Mucosa of rectum (tissue), 2 donors: ENCODE data around the gene TNKS1BP1.
A peak's percentile ranks its signal among the peaks of the same experiment; 100 is the strongest.

ENCODE experiments used
- H3K27ac ChIP-seq, 2 donors: one replicate each; pipeline ENCODE4 v1.7.0; 2013; ENCODE audit warnings: inconsistent platforms in 2 of 2, low read depth in 2 of 2, low read length in 2 of 2
- H3K27me3 ChIP-seq, 2 donors: one replicate each; pipeline ENCODE4 v1.7.0; 2013; ENCODE audit warnings: low read length in 2 of 2; ENCODE audit not compliant: control insufficient read depth in 2 of 2, insufficient read depth in 2 of 2
- H3K36me3 ChIP-seq, 2 donors: one replicate each; pipeline ENCODE4 v1.7.0; 2013; ENCODE audit warnings: low read length in 2 of 2; ENCODE audit not compliant: control insufficient read depth in 2 of 2, insufficient read depth in 2 of 2
- H3K4me1 ChIP-seq, 2 donors: one replicate each; pipeline ENCODE4 v1.7.0; 2013; ENCODE audit warnings: low read length in 2 of 2, mild to moderate bottlenecking in 1 of 2; ENCODE audit not compliant: control insufficient read depth in 2 of 2, insufficient read depth in 2 of 2
- H3K4me3 ChIP-seq, 2 donors: one replicate each; pipeline ENCODE4 v1.7.0; 2013; ENCODE audit warnings: low read length in 2 of 2
- H3K9ac ChIP-seq, 2 donors: one replicate each; pipeline ENCODE4 v1.7.0; 2013; ENCODE audit warnings: low read length in 2 of 2, low read depth in 1 of 2, mild to moderate bottlenecking in 1 of 2
- H3K9me3 ChIP-seq, 2 donors: one replicate each; pipeline ENCODE4 v1.7.0; 2013; ENCODE audit warnings: low read length in 2 of 2; ENCODE audit not compliant: control insufficient read depth in 2 of 2
- donor health status: healthy.
- donor health status: Normal muscosa, but diverticular disease.

The TNKS1BP1 gene

GRCh38 chr11:57324886-57325734 lies at the start of gene TNKS1BP1:
Gene TNKS1BP1, minus strand, starts transcription at chr11:57324952. Its CDS starts 3,067 bp downstream, at chr11:57321885.
- H3K9ac ChIP-seq, result peak within 1 kb of the TSS; percentile 92 to 98
- peak within 1 kb of the TSS; percentile 96 to 97 for H3K27ac ChIP-seq
- no peaks in the 10 kb centered on the region for H3K27me3 ChIP-seq
- no peaks in the 10 kb centered on the region for H3K9me3 ChIP-seq
- peaks cover 36 to 41% of the 10 kb centered on the region in 2 donors for H3K36me3 ChIP-seq
- H3K4me1 ChIP-seq, result peaks cover 51 to 55% of the 10 kb centered on the region in 2 donors
- peak within 1 kb of the TSS; percentile 89 for H3K4me3 ChIP-seq

DNA sequence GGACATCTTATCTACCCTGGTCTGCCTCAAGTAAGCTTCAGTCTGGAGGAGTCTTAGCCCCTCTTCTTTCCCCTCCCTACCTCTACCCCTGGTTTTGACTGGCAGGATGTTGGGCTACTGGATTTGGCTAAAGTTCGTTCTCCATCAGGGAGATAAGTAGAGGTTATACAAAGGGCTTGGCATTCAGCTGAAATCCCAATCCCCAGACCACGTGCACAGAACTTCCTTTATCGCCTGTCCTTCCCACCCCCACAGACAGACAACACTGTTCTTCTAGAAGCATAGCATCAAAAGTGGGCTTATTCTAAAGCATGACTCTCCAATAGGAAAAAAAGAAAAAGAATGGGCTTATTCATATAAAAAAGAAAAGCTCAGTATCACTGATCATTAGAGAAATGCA lies 48.4 kb upstream of the TNKS1BP1 start:
- H3K27me3 ChIP-seq, result no peaks in the 10 kb centered on the region
- H3K4me3 ChIP-seq, result no peak overlapping the region
- no peak overlapping the region for H3K9ac ChIP-seq
- H3K9me3 ChIP-seq, result no peaks in the 10 kb centered on the region
- H3K4me1 ChIP-seq, result no peaks in the 10 kb centered on the region
- H3K36me3 ChIP-seq, result no peaks in the 10 kb centered on the region
- H3K27ac ChIP-seq, result no peak overlapping the region

- Histone ChIP-seq H3K9ac (no peak overlapping the region), H3K4me3 (no peak overlapping the region), H3K9me3 (no peaks in the 10 kb centered on the region), H3K27me3 (no peaks in the 10 kb centered on the region), H3K27ac (no peak overlapping the region), H3K36me3 (no peaks in the 10 kb centered on the region), H3K4me1 (no peaks in the 10 kb centered on the region)
Measured at GRCh38 chr11:57370941-57371340, 46.2 kb upstream of the TNKS1BP1 start.

DNA sequence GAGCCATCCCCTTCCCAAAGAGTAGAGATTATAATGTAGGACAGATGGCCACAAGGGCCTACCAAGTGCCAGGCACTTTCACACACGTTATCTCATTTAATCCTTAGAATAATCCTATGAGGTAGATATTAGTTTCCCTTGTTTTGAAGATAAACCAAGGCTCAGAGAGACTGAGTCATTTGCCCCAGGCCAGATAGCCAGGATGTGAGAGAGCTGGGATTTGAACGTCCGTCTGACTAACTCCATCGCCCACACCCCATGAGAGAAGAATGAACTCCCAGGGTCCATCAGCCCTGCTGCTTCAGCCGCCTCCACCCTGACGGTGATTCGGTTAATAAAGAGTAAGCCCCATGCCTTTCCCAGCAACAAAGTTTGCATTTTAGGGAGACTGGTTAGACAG lies 45.5 kb upstream of the TNKS1BP1 start:
- Histone ChIP-seq H3K9ac (no peak overlapping the region), H3K4me3 (no peak overlapping the region), H3K27ac (no peak overlapping the region), H3K9me3 (no peaks in the 10 kb centered on the region), H3K36me3 (no peaks in the 10 kb centered on the region), H3K27me3 (peaks cover 0 to 3% of the 10 kb centered on the region in 2 donors), H3K4me1 (no peaks in the 10 kb centered on the region)

DNA sequence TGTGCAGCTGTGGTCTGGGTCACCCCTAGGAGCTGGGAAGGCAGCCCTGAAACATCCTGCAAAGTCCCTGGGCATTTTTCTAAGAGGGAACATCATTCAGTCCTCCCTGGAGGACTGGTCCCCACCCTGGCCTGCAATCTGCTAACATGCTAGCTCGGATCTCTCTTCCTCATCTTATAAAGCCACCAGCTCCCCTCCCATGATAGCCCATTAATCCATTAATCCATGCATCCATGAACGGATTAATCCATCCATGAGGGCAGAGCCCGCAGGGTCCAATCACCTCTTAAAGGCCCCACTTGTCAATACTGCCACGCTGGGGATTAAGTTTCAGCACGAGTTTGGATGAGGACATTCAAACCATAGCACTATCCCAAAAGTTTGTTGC lies 44.1 kb upstream of the TNKS1BP1 start:
- H3K9me3 ChIP-seq, result no peaks in the 10 kb centered on the region
- H3K27ac ChIP-seq, result no peak overlapping the region
- H3K9ac ChIP-seq, result no peak overlapping the region
- no peaks in the 10 kb centered on the region for H3K36me3 ChIP-seq
- no peaks in the 10 kb centered on the region for H3K4me1 ChIP-seq
- no peak overlapping the region for H3K4me3 ChIP-seq
- H3K27me3 ChIP-seq, result peaks cover 0 to 3% of the 10 kb centered on the region in 2 donors

DNA sequence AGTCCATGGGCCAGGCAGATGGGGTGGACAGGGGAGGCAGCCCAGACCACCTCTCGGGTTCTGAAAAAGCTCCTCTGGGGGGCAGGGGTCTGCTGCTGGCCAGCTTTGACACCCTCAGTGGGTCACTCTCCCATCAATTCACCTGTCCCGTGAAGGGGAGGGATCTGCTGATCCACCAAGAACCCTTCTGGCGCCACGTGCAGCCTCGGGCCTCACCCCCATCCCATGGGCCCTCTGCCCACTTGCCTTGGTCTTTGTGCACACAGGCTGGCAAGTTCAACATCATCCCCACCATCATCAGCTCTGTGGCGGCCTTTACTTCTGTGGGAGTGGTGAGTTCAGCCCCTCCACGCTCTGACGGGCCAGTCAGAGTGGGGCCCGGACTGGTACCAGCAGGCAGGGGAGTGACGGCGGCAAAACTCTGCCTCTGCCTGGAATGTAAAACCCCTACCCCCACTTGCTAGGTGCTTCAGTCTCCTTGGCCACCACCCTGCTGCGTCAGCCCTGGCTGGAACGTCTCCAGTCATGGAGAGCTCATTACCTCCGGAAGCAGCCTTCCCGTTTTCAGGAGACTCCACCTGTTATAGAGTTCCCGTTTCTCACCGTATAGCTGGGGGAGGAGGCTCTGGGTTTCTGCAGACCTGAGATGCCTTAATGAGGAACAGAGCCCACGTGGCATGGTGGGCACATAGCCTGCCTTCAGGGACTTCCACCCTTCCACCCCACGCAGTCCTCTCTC lies 43.5 kb upstream of the TNKS1BP1 start:
- Histone ChIP-seq H3K27me3 (peaks cover 0 to 5% of the 10 kb centered on the region in 2 donors), H3K36me3 (no peaks in the 10 kb centered on the region), H3K4me1 (no peaks in the 10 kb centered on the region), H3K9me3 (no peaks in the 10 kb centered on the region), H3K4me3 (no peak overlapping the region), H3K27ac (no peak overlapping the region), H3K9ac (no peak overlapping the region)

DNA sequence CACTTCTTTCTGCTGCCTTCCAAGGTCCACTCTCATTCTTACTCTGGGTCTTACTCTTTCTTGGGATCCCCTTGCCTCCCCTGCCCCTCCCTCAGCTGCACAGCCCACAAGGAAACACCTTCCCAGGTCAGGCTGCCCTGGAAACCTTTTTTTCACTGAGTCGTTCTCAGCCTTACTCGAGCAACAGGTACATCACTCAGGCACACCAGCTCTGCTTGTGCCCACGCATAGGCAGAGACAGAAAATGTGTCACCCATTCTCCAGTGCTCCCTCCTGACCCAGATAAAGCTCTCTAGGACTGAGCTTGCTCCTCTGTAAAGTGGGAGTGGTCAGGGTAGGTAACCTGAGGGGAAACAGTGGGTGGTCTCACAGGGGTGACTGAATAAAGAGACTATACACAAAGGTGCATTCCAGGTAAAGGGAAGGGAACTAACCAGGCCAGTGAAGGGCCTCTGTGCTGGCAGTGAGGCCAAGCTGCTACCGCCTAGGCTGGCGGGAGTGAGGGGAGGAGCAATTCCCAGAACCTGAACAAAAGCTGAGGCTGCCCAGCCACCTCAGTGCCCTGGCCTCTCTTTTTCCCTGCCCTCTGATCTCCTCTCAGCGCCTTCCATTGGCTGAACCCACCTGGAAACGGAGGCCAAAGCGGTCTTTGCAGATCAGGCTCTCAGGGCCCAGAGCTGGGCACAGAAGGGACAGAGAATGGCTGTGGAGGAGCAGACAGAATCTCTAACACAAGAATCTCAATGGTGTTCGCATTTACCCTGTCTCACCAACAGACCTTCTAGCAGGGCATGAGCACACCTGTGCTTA lies 40.3 kb upstream of the TNKS1BP1 start:
- no peak overlapping the region for H3K4me3 ChIP-seq
- no peaks in the 10 kb centered on the region for H3K4me1 ChIP-seq
- H3K36me3 ChIP-seq, result no peaks in the 10 kb centered on the region
- H3K9ac ChIP-seq, result no peak overlapping the region
- no peaks in the 10 kb centered on the region for H3K9me3 ChIP-seq
- H3K27ac ChIP-seq, result no peak overlapping the region
- peaks cover 0 to 5% of the 10 kb centered on the region in 2 donors for H3K27me3 ChIP-seq

GRCh38 chr11:57363131-57364080 lies 38.7 kb upstream of the TNKS1BP1 start:
- no peak overlapping the region for H3K9ac ChIP-seq
- no peaks in the 10 kb centered on the region for H3K36me3 ChIP-seq
- no peak overlapping the region for H3K27ac ChIP-seq
- H3K4me3 ChIP-seq, result no peak overlapping the region
- no peaks in the 10 kb centered on the region for H3K9me3 ChIP-seq
- H3K27me3 ChIP-seq, result peaks cover 0 to 5% of the 10 kb centered on the region in 2 donors
- H3K4me1 ChIP-seq, result no peaks in the 10 kb centered on the region

GRCh38 chr11:57361926-57362325 lies 37.2 kb upstream of the TNKS1BP1 start:
- Histone ChIP-seq H3K36me3 (no peaks in the 10 kb centered on the region), H3K27ac (no peak overlapping the region), H3K9ac (no peak overlapping the region), H3K27me3 (peaks cover 0 to 5% of the 10 kb centered on the region in 2 donors), H3K4me3 (no peak overlapping the region), H3K9me3 (no peaks in the 10 kb centered on the region), H3K4me1 (no peaks in the 10 kb centered on the region)
